GM18861 (cell line): ENCODE data around the gene ZC3H8.

Source experiments
- ATAC-seq: cut with Tn5 transposase; IDR thresholded peaks from one replicate; pipeline ENCODE4 v1.9.1; 2021; ENCODE audit not compliant: unreplicated experiment

ZC3H8 gene

DNA sequence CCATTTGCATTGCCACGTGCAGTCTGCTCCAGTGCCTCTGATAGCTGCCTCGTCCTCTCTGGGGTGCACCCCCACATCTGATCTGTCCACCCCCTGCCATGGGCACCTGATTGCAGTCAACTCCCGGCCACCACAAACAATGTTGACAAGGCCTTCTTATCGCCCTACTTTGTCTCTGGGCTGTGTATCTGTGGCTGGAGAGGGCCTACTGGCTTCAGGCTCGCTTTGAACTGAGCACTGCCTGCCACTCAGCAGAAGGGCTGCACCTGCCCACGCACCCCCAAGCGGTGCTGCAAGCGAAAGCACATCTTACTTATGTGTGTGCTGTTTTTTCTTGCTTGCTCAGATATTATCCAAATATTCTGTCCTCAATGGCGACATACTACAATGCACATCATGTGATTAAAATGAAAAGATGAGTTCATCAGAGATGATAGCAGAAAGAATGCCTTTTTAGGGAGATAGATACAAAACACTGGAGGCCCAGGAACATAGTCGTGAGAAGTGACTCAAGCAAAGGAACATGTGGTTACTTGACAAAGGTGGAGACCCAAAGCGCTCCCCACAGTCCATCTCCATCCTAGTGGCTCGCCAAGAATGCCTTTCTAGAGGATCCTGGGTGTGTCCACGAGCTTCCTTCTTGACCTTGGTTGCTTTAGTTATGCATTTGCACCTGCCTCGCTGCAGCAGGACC is 87.9 kb downstream of the ZC3H8 start:
- ATAC-seq = no peak

DNA sequence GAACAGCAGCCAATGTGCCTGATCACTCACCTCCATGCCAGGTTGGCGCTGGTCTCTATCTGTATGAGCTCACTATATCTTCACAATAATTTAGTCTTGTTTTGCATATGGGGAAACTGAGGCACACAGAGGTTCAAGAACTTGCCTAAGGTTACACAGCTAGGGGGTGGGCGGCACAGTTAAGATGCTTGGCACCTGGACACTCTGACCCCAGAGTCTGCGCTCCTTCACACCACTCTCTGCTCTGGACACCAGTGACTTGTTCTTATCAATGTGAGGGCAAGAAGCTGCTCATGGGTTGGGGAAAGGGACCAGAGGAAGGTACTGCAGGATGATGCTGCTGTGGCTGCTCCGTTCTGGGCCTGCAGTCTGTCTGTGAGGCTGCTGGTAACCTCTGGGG is 89.5 kb downstream of the ZC3H8 start:
- no peak for ATAC-seq

DNA sequence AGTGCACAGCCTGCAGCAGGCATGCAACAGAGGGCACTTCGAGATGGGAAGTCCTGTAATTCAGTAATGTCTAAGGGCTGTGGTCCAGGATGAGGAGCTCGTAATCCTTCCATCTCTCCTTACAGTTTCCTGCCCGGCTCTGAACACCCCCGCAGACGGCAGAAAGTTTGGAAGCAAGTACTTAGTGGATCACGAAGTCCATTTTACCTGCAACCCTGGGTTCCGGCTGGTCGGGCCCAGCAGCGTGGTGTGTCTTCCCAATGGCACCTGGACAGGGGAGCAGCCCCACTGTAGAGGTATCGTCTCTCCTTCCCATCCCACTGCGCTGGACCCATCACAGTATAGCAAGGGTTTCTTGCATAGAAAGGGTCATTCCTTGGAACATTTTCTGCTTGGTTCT is 90.0 kb downstream of the ZC3H8 start:
- ATAC-seq = no peak

DNA sequence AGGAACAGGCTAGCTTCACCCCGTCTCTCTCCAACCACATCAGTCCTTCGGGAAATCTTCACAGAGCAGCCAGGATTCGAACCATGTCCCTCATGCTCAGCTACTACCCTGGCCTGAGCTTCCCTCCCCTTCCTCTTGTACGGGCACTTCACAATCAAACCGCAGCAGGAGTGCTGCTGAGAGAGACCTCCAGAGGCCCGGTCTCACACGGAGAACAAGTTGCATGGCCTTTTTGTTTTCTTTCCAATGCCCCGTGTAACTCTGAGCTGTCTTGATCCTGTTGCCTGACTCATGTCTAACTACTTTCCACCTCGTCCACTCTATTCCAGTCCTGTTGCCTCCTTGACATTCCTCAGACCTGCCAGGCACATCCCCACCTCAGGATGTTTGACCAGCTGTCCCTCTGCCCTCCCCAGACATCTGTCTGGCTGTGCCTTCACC is 91.3 kb downstream of the ZC3H8 start:
- ATAC-seq = no peak

DNA sequence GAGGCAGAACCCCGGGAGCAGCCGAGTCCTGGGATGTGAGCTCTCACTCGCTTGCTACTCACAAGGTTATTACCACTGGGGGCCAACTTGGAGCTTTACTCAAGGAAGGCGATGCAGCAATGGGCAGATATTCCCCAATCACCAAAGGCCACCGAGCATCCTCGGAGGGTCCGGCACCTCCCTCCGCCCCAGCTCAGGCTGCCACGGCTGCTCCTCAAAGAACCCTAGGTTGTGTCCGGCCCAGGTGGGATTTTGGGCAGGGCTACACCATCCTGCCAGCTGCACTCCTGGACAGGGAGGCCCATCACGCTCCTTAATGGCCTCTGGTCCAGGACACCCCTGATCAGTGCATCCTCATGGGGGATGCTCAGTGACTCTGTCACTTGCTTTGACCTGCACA is 91.9 kb downstream of the ZC3H8 start:
- ATAC-seq = no peak

DNA sequence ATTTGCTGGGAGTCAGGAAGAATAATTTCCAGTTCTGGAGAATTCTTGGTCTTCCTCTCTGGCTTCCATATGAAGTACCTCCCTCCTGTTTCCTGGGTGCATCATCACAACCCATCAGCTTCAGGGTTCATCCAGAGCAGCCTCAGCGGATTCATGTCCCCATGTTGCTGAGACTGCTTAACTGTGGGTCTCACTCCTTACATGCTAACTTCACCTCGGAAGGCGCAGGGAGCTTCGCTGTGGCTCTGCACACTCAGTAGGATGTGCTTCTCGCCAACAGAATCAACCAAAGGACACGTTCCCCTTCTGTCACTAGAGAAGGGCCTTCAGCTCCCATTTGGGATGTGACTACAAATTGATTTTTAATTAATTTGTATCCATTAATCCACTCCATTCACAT is 92.5 kb downstream of the ZC3H8 start:
- ATAC-seq = no peak
